Spleen (tissue), 7 donors: Measurements from ENCODE around the gene HEPACAM.

Source experiments
- CTCF ChIP-seq, 11 experiments: fragments of 200-600 bp in 7 of 11; fragments of 450-650 bp in 4 of 11; sonication (generic) in 4 of 11; IDR thresholded peaks in 8 of 11; conservative IDR thresholded peaks in 3 of 11; 1 replicate in 7 of 11; 2 replicates in 4 of 11; pipeline versions ENCODE4 v1.4.0 to v1.8.0; 2016 to 2021; ENCODE audit warnings: antibody characterized with exemption in 11 of 11, inconsistent platforms in 4 of 11, mild to moderate bottlenecking in 1 of 11
- POLR2A ChIP-seq, 3 donors: fragments of 450-650 bp; IDR thresholded peaks; one replicate each; pipeline ENCODE4 v1.5.1; 2017; ENCODE audit warnings: antibody characterized with exemption in 3 of 3, mild to moderate bottlenecking in 1 of 3
- POLR2AphosphoS5 ChIP-seq, 3 donors: sonication (generic); formaldehyde crosslinking; IDR thresholded peaks; one replicate each; pipeline ENCODE4 v1.5.1; 2017; ENCODE audit warnings: antibody characterized with exemption in 3 of 3
- donor health status: DM: no; HTN: no; CAD: no; lungs with moderate emphysema.
- donor health status: DM: no; HTN: no; CAD: no.
- donor health status: DM: no; HTN: no; CAD: no.

GRCh38 chr11:124971810-124972209 lies 36.0 kb upstream of the HEPACAM start:
- TF ChIP-seq CTCF (IDR thresholded peaks at IDR 0.05 in 8 of 11, conservative IDR thresholded peaks at IDR 0.05 in 3 of 11) = no peak
- TF ChIP-seq POLR2AphosphoS5 (IDR thresholded peaks at IDR 0.05) = no peak
- TF ChIP-seq POLR2A (IDR thresholded peaks at IDR 0.05) = no peak
